ENCODE measurements around the gene FGFBP1.

The FGFBP1 gene

GRCh38 chr4:15894921-15895916 lies 43.3 kb downstream of the FGFBP1 start:
- Histone ChIP-seq H3K4me2 (no peak overlapping the region), H3K9ac (no peak overlapping the region), H4K20me1 (ENCODE audit: insufficient read depth) (no peaks in the 10 kb centered on the region), H2AFZ (ENCODE audit: low read depth) (no peak overlapping the region), H3K79me2 (ENCODE audit: insufficient read depth, low read depth) (no peaks in the 10 kb centered on the region), H3K27me3 (ENCODE audit: insufficient read depth, low read depth) (no peaks in the 10 kb centered on the region), H3K27ac (no peak overlapping the region), H3K36me3 (ENCODE audit: insufficient read depth) (no peaks in the 10 kb centered on the region), H3K4me3 (IDR thresholded peaks at IDR 0.05; ENCODE audit: insufficient read depth, low read depth, low read length) (no peak overlapping the region), H3K4me1 (ENCODE audit: low read depth, poor library complexity, severe bottlenecking) (peaks cover 15% of the 10 kb centered on the region)
- no peak for TF ChIP-seq CTCF (conservative IDR thresholded peaks at IDR 0.05; ENCODE audit: low read depth, low read length)

GRCh38 chr4:15894393-15894792 lies 44.1 kb downstream of the FGFBP1 start:
- TF ChIP-seq CTCF (conservative IDR thresholded peaks at IDR 0.05; ENCODE audit: low read depth, low read length): no peak
- no peaks in the 10 kb centered on the region for H3K36me3 ChIP-seq (ENCODE audit: insufficient read depth)
- no peak overlapping the region for H2AFZ ChIP-seq (ENCODE audit: low read depth)
- H3K79me2 ChIP-seq (ENCODE audit: insufficient read depth, low read depth): no peaks in the 10 kb centered on the region
- H3K4me3 ChIP-seq (IDR thresholded peaks at IDR 0.05; ENCODE audit: insufficient read depth, low read depth, low read length): no peak overlapping the region
- peaks cover 15% of the 10 kb centered on the region for H3K4me1 ChIP-seq (ENCODE audit: low read depth, poor library complexity, severe bottlenecking)
- H3K9ac ChIP-seq: no peak overlapping the region
- no peaks in the 10 kb centered on the region for H4K20me1 ChIP-seq (ENCODE audit: insufficient read depth)
- H3K27me3 ChIP-seq (ENCODE audit: insufficient read depth, low read depth): no peaks in the 10 kb centered on the region
- H3K27ac ChIP-seq: no peak overlapping the region
- no peak overlapping the region for H3K4me2 ChIP-seq

- Histone ChIP-seq H2AFZ (ENCODE audit: low read depth) (no peak overlapping the region), H3K4me1 (ENCODE audit: low read depth, poor library complexity, severe bottlenecking) (peaks cover 15% of the 10 kb centered on the region), H3K36me3 (ENCODE audit: insufficient read depth) (no peaks in the 10 kb centered on the region), H3K4me3 (IDR thresholded peaks at IDR 0.05; ENCODE audit: insufficient read depth, low read depth, low read length) (no peak overlapping the region), H3K79me2 (ENCODE audit: insufficient read depth, low read depth) (no peaks in the 10 kb centered on the region), H3K27ac (no peak overlapping the region), H4K20me1 (ENCODE audit: insufficient read depth) (no peaks in the 10 kb centered on the region), H3K27me3 (ENCODE audit: insufficient read depth, low read depth) (no peaks in the 10 kb centered on the region), H3K4me2 (no peak overlapping the region), H3K9ac (no peak overlapping the region)
- TF ChIP-seq CTCF (conservative IDR thresholded peaks at IDR 0.05; ENCODE audit: low read depth, low read length): no peak
These were observed 44.6 kb downstream of the FGFBP1 start for GRCh38 chr4:15893962-15894361.

GRCh38 chr4:15891312-15891711 lies 47.2 kb downstream of the FGFBP1 start:
- Histone ChIP-seq H3K27me3 (ENCODE audit: insufficient read depth, low read depth) (no peaks in the 10 kb centered on the region), H4K20me1 (ENCODE audit: insufficient read depth) (no peaks in the 10 kb centered on the region), H3K27ac (peak overlapping the region; percentile 15; the same call in 1 of the 2 replicates), H3K4me1 (ENCODE audit: low read depth, poor library complexity, severe bottlenecking) (peaks cover 15% of the 10 kb centered on the region), H3K4me2 (0 out of 2 replicates have a peak overlapping the region, but pooled peaks have one; percentile 10), H3K4me3 (IDR thresholded peaks at IDR 0.05; ENCODE audit: insufficient read depth, low read depth, low read length) (no peak overlapping the region), H3K9ac (no peak overlapping the region), H2AFZ (ENCODE audit: low read depth) (no peak overlapping the region; the same call in 1 of the 2 replicates), H3K36me3 (ENCODE audit: insufficient read depth) (no peaks in the 10 kb centered on the region), H3K79me2 (ENCODE audit: insufficient read depth, low read depth) (no peaks in the 10 kb centered on the region)
- TF ChIP-seq CTCF (conservative IDR thresholded peaks at IDR 0.05; ENCODE audit: low read depth, low read length): no peak
